ENCODE measurements around the gene ABHD12B. TPM values are rescaled to one million over a fixed set of nuclear protein-coding genes. Genes with fewer than 3 reads are reported as not detected.
"Not testable (repeated sequence)": the region's sequence is repeated elsewhere in the genome, so short reads cannot be mapped to it uniquely, and the experiment has no call there.

The ABHD12B gene
- total and polyA plus RNA-seq, 5 experiments from 2014 or later: not detected

DNA sequence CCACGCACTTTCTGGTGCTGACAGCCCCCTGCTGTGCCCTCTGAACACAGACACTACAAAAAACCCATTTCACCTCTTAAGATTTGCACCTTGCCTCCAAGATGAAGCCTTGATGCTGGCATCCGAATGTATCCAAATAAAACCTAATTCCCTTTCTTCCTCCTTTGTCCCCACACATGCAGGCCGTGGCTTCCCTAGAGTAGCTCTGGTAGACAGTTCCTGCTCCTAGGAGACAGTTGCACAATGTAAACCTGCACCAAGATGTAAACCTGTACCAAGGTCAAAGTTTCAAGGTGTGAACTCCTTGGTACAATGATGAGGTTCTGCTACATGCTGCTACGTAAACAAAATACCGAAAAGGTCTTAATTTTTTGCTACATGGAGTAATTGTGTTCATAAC, 625 bp upstream of the ABHD12B start:
- ATAC-seq: no peak
- DNase-seq: no peak
- H3K27me3 Mint-ChIP-seq: peaks cover 42 to 73% (median 63%) of the 10 kb centered on the region in 5 donors
- H3K4me3 Mint-ChIP-seq: peak overlapping the region in 7 of 10 donors; percentile 22 to 68 (median 44)
- peaks cover 0 to 8% (median 0%) of the 10 kb centered on the region in 3 donors for H3K36me3 Mint-ChIP-seq
- peak overlapping the region in 4 of 10 donors; percentile 27 to 66 (median 52) for H3K27ac Mint-ChIP-seq
- H3K9me3 Mint-ChIP-seq: no peaks in the 10 kb centered on the region
- POLR2A ChIA-PET: no interaction called here
- peaks cover 21 to 47% (median 42%) of the 10 kb centered on the region in 4 donors for H3K4me1 Mint-ChIP-seq

DNA sequence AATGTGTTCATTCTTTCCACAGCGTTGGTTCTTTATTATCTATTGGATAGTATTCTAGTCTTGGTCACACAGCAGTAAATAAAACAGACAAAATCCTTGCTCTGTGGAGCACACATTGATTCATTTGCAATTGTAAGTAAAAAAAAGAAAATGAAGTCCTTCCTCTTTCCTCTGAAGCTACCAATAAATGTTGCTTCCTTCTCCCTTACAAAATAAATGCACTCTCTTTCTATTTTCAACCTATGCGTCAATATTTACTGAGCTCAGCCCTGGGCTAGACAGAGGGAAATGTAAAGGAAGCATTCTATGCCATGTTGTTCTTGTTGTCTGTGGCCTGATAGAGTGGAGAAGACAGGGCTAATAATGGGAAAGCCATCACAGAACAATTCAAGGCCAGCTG, 2.9 kb downstream of the ABHD12B start:
- no peaks in the 10 kb centered on the region for H3K9me3 Mint-ChIP-seq
- peaks cover 26 to 41% (median 33%) of the 10 kb centered on the region in 5 donors for H3K27me3 Mint-ChIP-seq
- DNase-seq (no peak), ATAC-seq (no peak)
- POLR2A ChIA-PET: interaction anchor here (1.4 kb wide), 1 partner anchor 90 kb away, joined by 4 read pairs; no protein-coding TSS in a partner anchor
- H3K36me3 Mint-ChIP-seq: peaks cover 0 to 8% (median 0%) of the 10 kb centered on the region in 3 donors
- H3K4me3 Mint-ChIP-seq: peak overlapping the region in 9 of 10 donors; percentile 7 to 65 (median 54)
- peak overlapping the region in 1 of 10 donors; percentile 7 for H3K27ac Mint-ChIP-seq
- peaks cover 21 to 48% (median 44%) of the 10 kb centered on the region in 4 donors for H3K4me1 Mint-ChIP-seq

DNA sequence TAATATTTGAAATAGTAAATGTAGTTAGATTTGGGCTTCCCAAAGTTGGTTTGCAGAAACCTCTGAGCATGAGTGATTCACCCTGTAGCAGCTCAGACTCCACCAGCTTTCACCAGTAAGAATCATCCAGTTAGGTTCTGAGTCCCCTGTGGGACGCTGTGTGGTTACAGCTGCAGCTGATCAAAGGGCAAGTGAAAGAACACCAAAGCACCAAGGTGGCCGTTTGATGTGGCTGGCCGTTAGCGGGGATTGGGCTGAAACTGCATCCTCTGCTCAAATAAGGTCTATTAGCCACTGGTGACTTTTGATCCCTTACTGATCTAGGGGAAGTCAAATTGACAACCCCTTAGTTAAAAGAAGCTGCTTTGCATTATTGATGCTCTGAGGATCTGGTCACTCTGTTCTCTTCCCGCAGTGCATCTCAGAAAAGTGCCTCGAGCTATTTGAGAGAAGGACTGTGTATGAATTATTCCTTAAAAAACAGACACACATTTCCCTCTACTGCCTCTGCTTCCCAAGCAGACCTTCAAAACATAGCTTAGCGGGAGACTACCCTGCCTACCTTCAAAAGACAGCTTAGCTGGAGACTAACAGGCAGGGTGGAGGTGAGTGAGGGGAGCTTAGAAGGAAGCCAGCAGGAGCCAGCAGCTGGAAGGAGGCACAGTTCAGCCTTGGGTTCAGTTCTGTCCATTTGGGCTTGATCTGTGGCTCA, 3.7 kb downstream of the ABHD12B start:
- peaks cover 0 to 3% (median 0%) of the 10 kb centered on the region in 3 donors for H3K36me3 Mint-ChIP-seq
- H3K4me1 Mint-ChIP-seq: peaks cover 17 to 48% (median 41%) of the 10 kb centered on the region in 4 donors
- peaks cover 22 to 36% (median 25%) of the 10 kb centered on the region in 5 donors for H3K27me3 Mint-ChIP-seq
- H3K9me3 Mint-ChIP-seq: no peaks in the 10 kb centered on the region
- H3K4me3 Mint-ChIP-seq: peak overlapping the region in 8 of 10 donors; percentile 7 to 65 (median 56)
- H3K27ac Mint-ChIP-seq: no peak overlapping the region
- peak; percentile 93 to 95 for ATAC-seq
- POLR2A ChIA-PET: interaction anchor here (1.4 kb wide), 1 partner anchor 91 kb away, joined by 4 read pairs; no protein-coding TSS in a partner anchor
- peak; percentile 22 to 78 (median 61) for DNase-seq

DNA sequence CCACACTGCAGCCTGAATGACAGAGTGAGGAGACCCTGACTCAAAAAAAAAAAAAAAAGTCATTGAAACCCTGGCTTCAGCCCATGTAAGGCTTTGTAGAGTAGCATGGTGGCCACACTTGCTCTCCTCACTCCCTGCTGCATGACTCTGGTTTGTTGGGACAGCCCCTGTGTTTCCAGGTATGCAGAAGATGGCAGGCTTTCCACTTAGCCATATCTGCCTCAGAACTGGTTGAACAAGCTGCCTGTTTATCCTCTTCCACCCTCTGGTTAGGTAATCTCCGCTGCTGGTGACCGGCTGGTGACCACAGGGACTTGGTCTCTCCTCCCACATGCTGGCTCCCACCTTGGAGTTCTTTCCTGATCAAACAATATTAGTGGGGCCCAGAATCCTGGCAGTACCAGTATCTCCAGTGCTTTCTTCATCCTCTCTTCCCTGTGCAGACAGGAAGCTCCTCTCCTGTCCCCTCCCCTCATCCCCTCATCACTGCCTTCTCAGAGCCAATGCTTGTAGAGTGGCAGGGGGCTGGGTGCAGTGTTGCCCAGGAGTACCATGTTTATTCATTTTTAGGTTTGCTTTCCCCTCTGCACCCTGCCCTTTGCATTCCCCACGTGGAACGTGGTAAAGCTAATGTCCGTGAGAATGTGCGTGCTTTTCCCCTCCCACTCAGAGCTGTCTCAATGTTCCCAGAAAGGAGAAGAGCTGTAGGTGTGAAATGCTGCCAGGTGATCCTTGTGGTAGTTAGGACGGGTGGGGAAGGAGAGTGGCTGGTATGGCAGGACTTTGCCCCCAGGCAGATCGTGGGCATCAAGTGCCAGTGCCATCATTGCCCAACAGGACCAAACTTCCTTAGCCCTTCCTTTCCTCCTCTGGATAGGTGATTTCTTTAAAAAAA, 11.3 kb downstream of the ABHD12B start:
- Mint-ChIP-seq H3K27ac (no peak overlapping the region), H3K9me3 (no peaks in the 10 kb centered on the region), H3K4me3 (no peak overlapping the region), H3K27me3 (peaks cover 6 to 27% (median 12%) of the 10 kb centered on the region in 5 donors), H3K36me3 (no peaks in the 10 kb centered on the region), H3K4me1 (no peaks in the 10 kb centered on the region)
- ATAC-seq (no peak), DNase-seq (no peak)
- POLR2A ChIA-PET: no interaction called here

DNA sequence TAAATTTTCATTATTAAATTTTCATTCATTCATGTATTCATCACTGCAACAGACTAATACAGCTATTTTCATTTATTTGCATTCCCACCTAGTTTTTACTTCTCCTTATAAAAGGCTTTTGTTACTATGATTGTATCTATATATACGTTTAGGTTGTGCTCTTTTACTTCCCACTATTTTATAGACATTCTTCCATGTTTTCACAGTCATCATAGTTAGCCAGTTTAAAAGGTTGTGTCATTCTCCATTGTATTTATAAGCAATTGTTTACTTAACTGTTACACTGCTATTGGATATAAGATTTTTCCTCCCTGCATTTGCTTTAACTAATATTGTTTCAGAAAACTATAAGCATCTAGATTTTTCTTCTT, 12.0 kb downstream of the ABHD12B start:
- Mint-ChIP-seq H3K9me3 (no peaks in the 10 kb centered on the region), H3K27ac (peak overlapping the region in 1 of 10 donors; percentile 65), H3K4me3 (no peak overlapping the region), H3K4me1 (no peaks in the 10 kb centered on the region), H3K27me3 (peaks cover 6 to 27% (median 12%) of the 10 kb centered on the region in 5 donors), H3K36me3 (no peaks in the 10 kb centered on the region)
- ATAC-seq (no peak), DNase-seq (no peak)
- POLR2A ChIA-PET: no interaction called here

DNA sequence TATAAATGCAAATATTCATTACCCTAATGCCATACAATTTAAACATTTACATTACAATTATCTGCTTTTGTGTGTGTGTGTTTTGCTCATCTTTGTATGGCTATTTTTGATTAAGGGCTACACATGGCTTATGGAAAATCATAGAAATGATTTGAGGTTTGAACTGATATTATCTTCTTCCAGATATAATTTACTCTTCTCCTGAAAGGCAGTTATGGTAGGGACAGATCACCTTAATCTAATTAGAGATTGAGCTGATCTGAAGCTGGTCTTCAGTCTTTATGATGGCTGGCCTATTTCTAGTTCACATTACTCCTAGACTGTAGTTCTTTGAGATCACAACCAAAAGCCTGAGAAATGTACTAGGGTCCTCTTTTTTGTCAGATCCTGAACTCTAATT, 15.6 kb downstream of the ABHD12B start:
- Mint-ChIP-seq H3K27ac (no peak overlapping the region), H3K4me3 (no peak overlapping the region), H3K36me3 (no peaks in the 10 kb centered on the region), H3K9me3 (no peaks in the 10 kb centered on the region), H3K4me1 (no peaks in the 10 kb centered on the region), H3K27me3 (peaks cover 5 to 27% (median 8%) of the 10 kb centered on the region in 5 donors)
- DNase-seq: no peak
- POLR2A ChIA-PET: no interaction called here
- ATAC-seq: no peak

DNA sequence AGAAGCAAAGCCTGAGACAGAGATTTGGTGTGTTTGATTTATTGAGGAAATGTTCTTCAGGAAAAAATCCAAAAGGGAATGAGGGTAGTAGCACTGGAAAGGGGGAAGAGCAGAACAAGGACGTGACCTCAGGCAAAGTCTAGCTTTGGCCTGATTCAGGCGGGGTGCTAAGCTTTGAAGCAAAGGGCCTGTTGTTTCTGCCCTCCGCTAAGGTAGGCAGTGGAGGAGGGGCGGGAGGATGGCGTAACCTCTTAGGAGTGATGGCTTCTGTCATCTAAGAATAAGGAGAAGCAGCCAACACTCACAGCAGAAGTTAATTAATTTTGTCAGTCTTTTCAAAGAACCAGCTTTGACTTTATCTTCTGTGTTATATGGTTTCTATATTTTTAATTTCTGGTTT, 20.4 kb downstream of the ABHD12B start:
- peaks cover 0 to 9% (median 2%) of the 10 kb centered on the region in 5 donors for H3K27me3 Mint-ChIP-seq
- H3K4me3 Mint-ChIP-seq: no peak overlapping the region
- no peaks in the 10 kb centered on the region for H3K9me3 Mint-ChIP-seq
- ATAC-seq: no peak
- H3K27ac Mint-ChIP-seq: no peak overlapping the region
- POLR2A ChIA-PET: no interaction called here
- no peaks in the 10 kb centered on the region for H3K36me3 Mint-ChIP-seq
- H3K4me1 Mint-ChIP-seq: no peaks in the 10 kb centered on the region
- no peak for DNase-seq

DNA sequence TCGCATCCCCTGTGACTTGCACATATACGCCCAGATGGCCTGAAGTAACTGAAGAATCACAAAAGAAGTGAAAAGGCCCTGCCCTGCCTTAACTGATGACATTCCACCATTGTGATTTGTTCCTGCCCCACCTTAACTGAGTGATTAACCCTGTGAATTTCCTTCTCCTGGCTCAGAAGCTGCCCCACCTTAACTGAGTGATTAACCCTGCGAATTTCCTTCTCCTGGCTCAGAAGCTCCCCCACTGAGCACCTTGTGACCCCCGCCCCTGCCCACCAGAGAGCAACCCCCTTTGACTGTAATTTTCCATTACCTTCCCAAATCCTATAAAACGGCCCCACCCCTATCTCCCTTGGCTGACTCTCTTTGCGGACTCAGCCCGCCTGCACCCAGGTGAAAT, 24.6 kb downstream of the ABHD12B start:
- H3K36me3 Mint-ChIP-seq, H3K9me3 Mint-ChIP-seq, H3K4me1 Mint-ChIP-seq, H3K4me3 Mint-ChIP-seq, H3K27ac Mint-ChIP-seq, ATAC-seq, POLR2A ChIA-PET, DNase-seq: not testable (repeated sequence)
- H3K27me3 Mint-ChIP-seq: peaks cover 2 to 23% (median 5%) of the 10 kb centered on the region in 5 donors

DNA sequence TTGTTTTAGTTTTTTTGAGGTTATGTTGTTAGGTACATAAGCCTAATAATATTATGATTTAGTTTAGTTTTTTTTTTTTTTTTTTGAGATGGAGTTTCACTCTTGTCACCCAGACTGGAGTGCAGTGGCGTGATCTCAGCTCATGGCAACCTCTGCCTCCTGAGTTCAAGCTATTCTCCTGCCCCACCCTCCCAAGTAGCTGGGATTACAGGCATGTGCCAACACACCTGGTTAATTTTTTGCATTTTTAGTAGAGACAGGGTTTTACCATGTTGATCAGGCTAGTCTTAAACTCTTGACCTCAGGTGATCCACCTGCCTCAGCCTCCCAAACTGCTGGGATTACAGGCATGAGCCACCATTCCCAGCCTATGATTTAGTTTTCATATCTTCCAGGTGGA, 25.2 kb downstream of the ABHD12B start:
- H3K4me1 Mint-ChIP-seq, H3K36me3 Mint-ChIP-seq, ATAC-seq, H3K9me3 Mint-ChIP-seq, H3K4me3 Mint-ChIP-seq, DNase-seq, H3K27ac Mint-ChIP-seq: not testable (repeated sequence)
- POLR2A ChIA-PET: interaction anchor here (0.6 kb wide), 1 partner anchor 1606 kb away, joined by 3 read pairs; no protein-coding TSS in a partner anchor
- peaks cover 2 to 23% (median 5%) of the 10 kb centered on the region in 5 donors for H3K27me3 Mint-ChIP-seq

DNA sequence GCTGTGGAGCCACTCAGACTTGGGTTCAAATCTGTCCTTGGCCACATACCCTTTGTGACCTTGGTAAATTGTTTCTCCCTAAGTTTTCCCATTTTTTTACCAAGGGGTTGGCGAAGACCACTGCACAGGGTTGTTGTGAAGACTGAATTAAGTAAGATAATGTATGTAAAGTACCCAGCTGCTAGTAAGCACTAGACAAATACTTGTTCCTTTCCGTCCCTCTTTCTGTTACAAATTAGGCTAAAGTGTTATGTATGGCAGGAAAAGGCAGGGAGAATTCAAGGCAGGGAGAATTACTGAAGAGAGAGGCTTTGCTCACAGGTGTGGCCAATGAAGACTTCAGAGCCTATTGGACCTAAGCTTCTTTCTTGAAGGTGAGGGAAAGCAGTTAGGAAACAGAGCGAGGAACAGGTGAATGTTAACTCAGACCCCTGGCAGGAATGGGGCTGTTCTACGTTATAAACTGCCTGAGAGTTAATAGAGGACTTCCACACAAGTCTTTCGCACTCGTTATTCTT, 25.9 kb downstream of the ABHD12B start:
- Mint-ChIP-seq H3K4me3 (no peak overlapping the region), H3K27ac (no peak overlapping the region), H3K9me3 (no peaks in the 10 kb centered on the region), H3K4me1 (peaks cover 0 to 4% (median 0%) of the 10 kb centered on the region in 4 donors), H3K36me3 (no peaks in the 10 kb centered on the region), H3K27me3 (peaks cover 2 to 23% (median 5%) of the 10 kb centered on the region in 5 donors)
- POLR2A ChIA-PET: no interaction called here
- no peak for DNase-seq
- no peak for ATAC-seq

DNA sequence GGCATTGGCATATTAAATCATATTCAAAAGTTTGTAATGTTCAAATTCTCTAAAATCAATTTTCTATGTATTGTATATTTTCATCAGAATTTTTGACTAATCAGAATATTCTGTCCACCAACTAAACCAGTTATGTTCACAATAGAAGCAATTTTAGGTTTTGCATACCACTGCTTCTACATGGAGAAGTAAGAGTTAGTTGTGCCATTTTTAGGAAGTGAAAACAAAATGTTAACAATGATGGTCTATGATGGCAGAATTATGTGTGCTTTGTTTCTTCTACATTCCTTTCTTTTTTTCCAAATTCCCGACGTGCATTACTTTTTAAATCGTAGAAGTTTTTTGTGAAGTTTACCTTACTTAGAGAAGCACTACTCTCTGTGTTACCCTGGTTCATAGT, 29.5 kb downstream of the ABHD12B start:
- no peak overlapping the region for H3K27ac Mint-ChIP-seq
- peaks cover 0 to 14% (median 3%) of the 10 kb centered on the region in 5 donors for H3K27me3 Mint-ChIP-seq
- peaks cover 0 to 8% (median 4%) of the 10 kb centered on the region in 3 donors for H3K36me3 Mint-ChIP-seq
- ATAC-seq: no peak
- no peak overlapping the region for H3K4me3 Mint-ChIP-seq
- POLR2A ChIA-PET: no interaction called here
- peaks cover 0 to 15% (median 4%) of the 10 kb centered on the region in 9 donors for H3K9me3 Mint-ChIP-seq
- DNase-seq: no peak
- H3K4me1 Mint-ChIP-seq: peaks cover 0 to 4% (median 0%) of the 10 kb centered on the region in 4 donors

DNA sequence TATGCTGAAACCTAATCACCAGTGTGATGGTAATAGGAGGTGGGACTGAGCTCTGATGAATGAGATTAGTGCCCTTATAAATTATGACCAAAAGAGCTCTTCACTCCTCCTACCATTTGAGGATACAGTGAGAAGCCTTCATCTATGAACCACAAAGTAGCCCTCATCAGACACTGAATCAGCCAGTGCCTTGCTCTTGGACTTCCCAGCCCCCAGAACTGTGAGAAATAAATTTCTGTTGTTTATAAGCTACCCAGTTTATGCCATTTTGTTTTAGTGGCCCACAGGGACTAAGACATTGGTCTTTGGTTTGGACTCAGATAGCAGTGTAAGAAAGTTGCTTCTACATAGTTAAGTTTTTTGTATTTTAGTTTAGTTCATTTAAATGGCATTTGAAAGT, 32.9 kb downstream of the ABHD12B start:
- Mint-ChIP-seq H3K36me3 (peaks cover 0 to 8% (median 4%) of the 10 kb centered on the region in 3 donors), H3K27ac (no peak overlapping the region), H3K9me3 (peaks cover 0 to 15% (median 4%) of the 10 kb centered on the region in 9 donors), H3K4me3 (no peak overlapping the region), H3K4me1 (peaks cover 0 to 1% (median 0%) of the 10 kb centered on the region in 4 donors), H3K27me3 (peaks cover 0 to 3% (median 0%) of the 10 kb centered on the region in 5 donors)
- DNase-seq: no peak
- no peak for ATAC-seq
- POLR2A ChIA-PET: no interaction called here
